Fibroblast of peridontal ligament (primary cell): ENCODE data around the gene AFG3L2.

Experiments used
- DNase-seq: peaks from one replicate; pipeline ENCODE4 v3.0.0-alpha.2; 2010; ENCODE audit errors: extremely low read depth

Gene AFG3L2

GRCh38 chr18:12304351-12305210 is 72.4 kb downstream of the AFG3L2 start:
- DNase-seq: no peak

GRCh38 chr18:12302391-12303147 is 74.5 kb downstream of the AFG3L2 start:
- DNase-seq: no peak

- DNase-seq: no peak
Measured at GRCh38 chr18:12301263-12302005, 75.6 kb downstream of the AFG3L2 start.

- DNase-seq: no peak
Measured at GRCh38 chr18:12299862-12300261, 77.2 kb downstream of the AFG3L2 start.

GRCh38 chr18:12296457-12296856 is 80.6 kb downstream of the AFG3L2 start:
- DNase-seq: no peak

- DNase-seq: no peak
Measured at GRCh38 chr18:12296087-12296403, 81.0 kb downstream of the AFG3L2 start.

- DNase-seq: no peak
Measured at GRCh38 chr18:12295389-12296086, 81.5 kb downstream of the AFG3L2 start.

GRCh38 chr18:12293831-12294230 is 83.2 kb downstream of the AFG3L2 start:
- no peak for DNase-seq

GRCh38 chr18:12291690-12292089 is 85.3 kb downstream of the AFG3L2 start:
- no peak for DNase-seq

- DNase-seq: no peak
Measured at GRCh38 chr18:12291161-12291560, 85.9 kb downstream of the AFG3L2 start.

- no peak for DNase-seq
Measured at GRCh38 chr18:12290086-12290485, 86.9 kb downstream of the AFG3L2 start.

- DNase-seq: no peak
Measured at GRCh38 chr18:12288403-12288755, 88.6 kb downstream of the AFG3L2 start.

GRCh38 chr18:12287684-12288402 is 89.2 kb downstream of the AFG3L2 start:
- DNase-seq: peak; percentile 84

- no peak for DNase-seq
Measured at GRCh38 chr18:12287131-12287681, 89.8 kb downstream of the AFG3L2 start.

- no peak for DNase-seq
Measured at GRCh38 chr18:12283666-12284065, 93.4 kb downstream of the AFG3L2 start.

- DNase-seq: peak; percentile 14
Measured at GRCh38 chr18:12283256-12283655, 93.8 kb downstream of the AFG3L2 start.

- DNase-seq: peak; percentile 80
Measured at GRCh38 chr18:12282442-12283039, 94.5 kb downstream of the AFG3L2 start.

GRCh38 chr18:12281861-12282260 is 95.2 kb downstream of the AFG3L2 start:
- no peak for DNase-seq

- DNase-seq: no peak
Measured at GRCh38 chr18:12279781-12280531, 97.1 kb downstream of the AFG3L2 start.
